H9 (cell line): ENCODE results near the gene FOXK1. TPM values are rescaled to one million over a fixed set of nuclear protein-coding genes. Genes with fewer than 3 reads are reported as not detected.
"Not testable (repeated sequence)": the region's sequence is repeated elsewhere in the genome, so short reads cannot be mapped to it uniquely, and the experiment has no call there.

Source experiments
- DNase-seq: peaks from one replicate; pipeline ENCODE4 v3.0.0-alpha.2; 2017
- H2AFZ ChIP-seq: one replicate; pipeline ENCODE4 v1.6.1; 2013; ENCODE audit warnings: mild to moderate bottlenecking, low read length, control low read depth, moderate library complexity
- H2AK5ac ChIP-seq: 2 replicates; pipeline ENCODE4 v1.6.1; 2013; ENCODE audit warnings: low read length, control low read depth, mixed read lengths; ENCODE audit not compliant: insufficient read length
- H2BK120ac ChIP-seq: one replicate; pipeline ENCODE4 v1.6.1; 2013; ENCODE audit warnings: low read depth, mild to moderate bottlenecking, low read length, control low read depth, inconsistent platforms; ENCODE audit not compliant: poor library complexity, severe bottlenecking
- H2BK12ac ChIP-seq: 2 replicates; pipeline ENCODE4 v1.6.1; 2013; ENCODE audit warnings: low read length, control low read depth, mixed read lengths, low read depth; ENCODE audit not compliant: insufficient read length
- H2BK15ac ChIP-seq: 2 replicates; pipeline ENCODE4 v1.6.1; 2013; ENCODE audit warnings: low read depth, low read length, control low read depth
- H2BK20ac ChIP-seq: one replicate; pipeline ENCODE4 v1.6.1; 2013; ENCODE audit warnings: low read depth, mild to moderate bottlenecking, low read length, control low read depth, inconsistent platforms; ENCODE audit not compliant: poor library complexity, severe bottlenecking
- H2BK5ac ChIP-seq: 2 replicates; pipeline ENCODE4 v1.6.1; 2013; ENCODE audit warnings: low read length, control low read depth, mixed read lengths; ENCODE audit not compliant: insufficient read length
- H3K14ac ChIP-seq: 2 replicates; pipeline ENCODE4 v1.6.1; 2013; ENCODE audit warnings: low read length, control low read depth; ENCODE audit not compliant: insufficient read depth
- H3K18ac ChIP-seq: 2 replicates; pipeline ENCODE4 v1.6.1; 2013; ENCODE audit warnings: low read depth, mild to moderate bottlenecking, mixed read lengths, low read length, control low read depth; ENCODE audit not compliant: insufficient read length
- H3K23ac ChIP-seq: 2 replicates; pipeline ENCODE4 v1.6.1; 2013; ENCODE audit warnings: low read length, control low read depth, mixed read lengths, low read depth; ENCODE audit not compliant: insufficient read length
- H3K23me2 ChIP-seq: 2 replicates; pipeline ENCODE4 v1.6.1; 2013; ENCODE audit warnings: low read depth, mild to moderate bottlenecking, mixed read lengths, low read length, control low read depth; ENCODE audit not compliant: insufficient read length, poor library complexity, severe bottlenecking
- H3K27ac ChIP-seq: 2 replicates; pipeline ENCODE4 v1.5.1; 2013; ENCODE audit warnings: low read length, control low read depth, mixed read lengths, low read depth; ENCODE audit not compliant: insufficient read length
- H3K27me3 ChIP-seq: 2 replicates; pipeline ENCODE4 v1.6.1; 2013; ENCODE audit warnings: low read length, control low read depth, inconsistent platforms; ENCODE audit not compliant: insufficient read depth
- H3K4ac ChIP-seq: 2 replicates; pipeline ENCODE4 v1.6.1; 2013; ENCODE audit warnings: low read depth, mild to moderate bottlenecking, control low read depth, inconsistent platforms, low read length, moderate library complexity
- H3K4me1 ChIP-seq: 2 replicates; pipeline ENCODE4 v1.6.1; 2013; ENCODE audit warnings: low read length, control low read depth, inconsistent platforms; ENCODE audit not compliant: insufficient read depth
- H3K4me2 ChIP-seq: 2 replicates; pipeline ENCODE4 v1.6.1; 2013; ENCODE audit warnings: low read length, control low read depth, mixed read lengths; ENCODE audit not compliant: insufficient read length, insufficient read depth
- H3K56ac ChIP-seq: 2 replicates; pipeline ENCODE4 v1.6.1; 2013; ENCODE audit warnings: low read depth, mild to moderate bottlenecking, mixed read lengths, low read length, control low read depth; ENCODE audit not compliant: insufficient read length
- H3K79me1 ChIP-seq: 2 replicates; pipeline ENCODE4 v1.6.1; 2013; ENCODE audit warnings: low read depth, mild to moderate bottlenecking, moderate library complexity, low read length, control low read depth, inconsistent platforms; ENCODE audit not compliant: insufficient read depth, poor library complexity, severe bottlenecking
- H3K79me2 ChIP-seq: 2 replicates; pipeline ENCODE4 v1.6.1; 2013; ENCODE audit warnings: low read length, control low read depth, inconsistent platforms; ENCODE audit not compliant: insufficient read depth
- H3K9ac ChIP-seq: 2 replicates; pipeline ENCODE4 v1.6.1; 2013; ENCODE audit warnings: low read length, control low read depth, mixed read lengths; ENCODE audit not compliant: insufficient read length; ENCODE audit errors: extremely low read depth
- H3K9me3 ChIP-seq: one replicate; pipeline ENCODE4 v1.6.1; 2013; ENCODE audit warnings: low read depth, low read length, inconsistent platforms; ENCODE audit not compliant: control insufficient read depth
- H3T11ph ChIP-seq: one replicate; pipeline ENCODE4 v1.6.1; 2013; ENCODE audit warnings: mild to moderate bottlenecking, low read length, control low read depth, inconsistent platforms
- H4K20me1 ChIP-seq: one replicate; pipeline ENCODE4 v1.6.1; 2013; ENCODE audit not compliant: control insufficient read depth, insufficient read length, insufficient read depth
- H4K5ac ChIP-seq: 2 replicates; pipeline ENCODE4 v1.6.1; 2013; ENCODE audit warnings: low read depth, mild to moderate bottlenecking, mixed read lengths, low read length, control low read depth; ENCODE audit not compliant: insufficient read length
- H4K8ac ChIP-seq: replicated peaks from 2 replicates; pipeline ENCODE4 v1.6.1; 2013; ENCODE audit warnings: low read length, control low read depth, mixed read lengths, low read depth; ENCODE audit not compliant: insufficient read length
- H4K91ac ChIP-seq: 2 replicates; pipeline ENCODE4 v1.6.1; 2013; ENCODE audit warnings: low read depth, mild to moderate bottlenecking, moderate library complexity, mixed read lengths, low read length, control low read depth; ENCODE audit not compliant: insufficient read length
- H3K27ac Mint-ChIP-seq, 3 experiments: 2 replicates in 2 of 3; 3 replicates in 1 of 3; pipeline ENCODE4 v1.8.0; 2020 to 2021; ENCODE audit warnings: mixed read lengths in 3 of 3, mild to moderate bottlenecking in 1 of 3, moderate library complexity in 1 of 3
- H3K27me3 Mint-ChIP-seq: 2 replicates; pipeline ENCODE4 v1.8.0; 2021; ENCODE audit warnings: low read depth, mild to moderate bottlenecking, moderate library complexity, mixed read lengths
- H3K36me3 Mint-ChIP-seq, 3 experiments: 2 replicates in 2 of 3; 3 replicates in 1 of 3; pipeline ENCODE4 v1.8.0; 2020 to 2021; ENCODE audit warnings: low read depth in 3 of 3, mixed read lengths in 3 of 3; ENCODE audit not compliant: insufficient read depth in 1 of 3
- H3K4me1 Mint-ChIP-seq, 2 experiments: 2 replicates each; pipeline ENCODE4 v1.8.0; 2020; ENCODE audit warnings: mixed read lengths in 2 of 2
- H3K4me3 Mint-ChIP-seq, 2 experiments: 2 replicates in 1 of 2; 3 replicates in 1 of 2; pipeline ENCODE4 v1.8.0; 2020 to 2021; ENCODE audit warnings: mild to moderate bottlenecking in 2 of 2, mixed read lengths in 2 of 2, moderate library complexity in 1 of 2
- H3K9me3 Mint-ChIP-seq, 2 experiments: 2 replicates in 1 of 2; 3 replicates in 1 of 2; pipeline ENCODE4 v1.8.0; 2020; ENCODE audit warnings: mild to moderate bottlenecking in 2 of 2, mixed read lengths in 2 of 2, moderate library complexity in 1 of 2
- CTCF ChIP-seq: fragments of 200-600 bp; sonication (generic); conservative IDR thresholded peaks from 3 replicates; pipeline ENCODE4 v1.8.0; 2021; ENCODE audit warnings: antibody characterized with exemption, mild to moderate bottlenecking
- WGBS: extraction: QIAGEN DNeasy Blood & Tissue Kit; methylation state at CpG from one replicate; pipeline ENCODE4 v1.1.7; 2013; ENCODE audit warnings: missing lambda C conversion rate, low lambda C conversion rate, mixed read lengths; ENCODE audit not compliant: insufficient read length; ENCODE audit errors: extremely low coverage; 5-methylcytosine and 5-hydroxymethylcytosine counted together
- total RNA-seq: library from RNA; stranded (reverse); gene quantifications from 2 replicates; pipeline ENCODE4 v1.2.1, GENCODE V29; 2021

FOXK1 gene
- total RNA-seq, 1 experiment from 2014 or later: 14.4 TPM

GRCh38 chr7:4675771-4676367, 6.2 kb upstream of the FOXK1 start:
- DNase-seq: no peak
- H3K79me2 ChIP-seq: no peaks in the 10 kb centered on the region
- no peak overlapping the region for H3K4me2 ChIP-seq
- no peak overlapping the region for H3K27ac ChIP-seq
- no peak overlapping the region for H4K91ac ChIP-seq
- no peak overlapping the region for H2BK20ac ChIP-seq
- no peaks in the 10 kb centered on the region for H3K23me2 ChIP-seq
- no peak overlapping the region for H4K5ac ChIP-seq
- no peaks in the 10 kb centered on the region for H3K79me1 ChIP-seq
- H3K23ac ChIP-seq: no peak overlapping the region
- H3K9ac ChIP-seq: no peak overlapping the region
- no peak overlapping the region for H2AK5ac ChIP-seq
- no peak overlapping the region for H2BK120ac ChIP-seq
- H4K20me1 ChIP-seq: no peaks in the 10 kb centered on the region
- H2BK15ac ChIP-seq: no peak overlapping the region
- no peak overlapping the region for H2BK12ac ChIP-seq
- H3K27me3 ChIP-seq: peaks cover under 1% of the 10 kb centered on the region; the same call in 1 of the 2 replicates
- no peak overlapping the region for H4K8ac ChIP-seq
- Mint-ChIP-seq H3K4me1 (no peaks in the 10 kb centered on the region), H3K36me3 (no peaks in the 10 kb centered on the region; a peak in 1 of 7 replicates), H3K4me3 (no peak overlapping the region), H3K27ac (no peak overlapping the region), H3K9me3 (peaks cover 13 to 26% of the 10 kb centered on the region in 2 experiments), H3K27me3 (peaks cover 87% of the 10 kb centered on the region)
- H3K14ac ChIP-seq: no peak overlapping the region
- H3K18ac ChIP-seq: no peak overlapping the region
- no peak overlapping the region for H2BK5ac ChIP-seq
- TF ChIP-seq CTCF: no peak
- no CpG with 5 or more reads among the region's 8 CpGs for WGBS
- H3K56ac ChIP-seq: no peak overlapping the region
- H3K4me1 ChIP-seq: no peaks in the 10 kb centered on the region
- H3K4ac ChIP-seq: no peak overlapping the region
- no peak overlapping the region for H2AFZ ChIP-seq
- no peaks in the 10 kb centered on the region for H3K9me3 ChIP-seq
- no peak overlapping the region for H3T11ph ChIP-seq

GRCh38 chr7:4677518-4677917, 4.6 kb upstream of the FOXK1 start:
- no CpG with 5 or more reads among the region's 11 CpGs for WGBS
- not testable (repeated sequence) for H3K4me1 Mint-ChIP-seq
- H3K27me3 Mint-ChIP-seq: peaks cover 81% of the 10 kb centered on the region

More at GRCh38 chr7:4677518-4677917, 4.6 kb upstream of the FOXK1 start:
- H3K27ac ChIP-seq, H3K4me2 ChIP-seq, H3K4ac ChIP-seq, H2BK20ac ChIP-seq, H3K9ac ChIP-seq, H4K91ac ChIP-seq, H4K5ac ChIP-seq, DNase-seq, H3K18ac ChIP-seq, H3K79me2 ChIP-seq, H3K9me3 ChIP-seq, H3K14ac ChIP-seq, H2AFZ ChIP-seq, H2BK120ac ChIP-seq, H3K27ac Mint-ChIP-seq, H3K4me1 ChIP-seq, H3K23ac ChIP-seq, H3K79me1 ChIP-seq, H3K27me3 ChIP-seq, H2BK5ac ChIP-seq, H3K56ac ChIP-seq, H3T11ph ChIP-seq, H2BK12ac ChIP-seq, H3K4me3 Mint-ChIP-seq, H4K20me1 ChIP-seq, H3K23me2 ChIP-seq, H2AK5ac ChIP-seq, H4K8ac ChIP-seq, H2BK15ac ChIP-seq, H3K36me3 Mint-ChIP-seq: not testable (repeated sequence)
- H3K9me3 Mint-ChIP-seq: peaks cover 6 to 24% of the 10 kb centered on the region in 2 experiments
